ACC112 (cell line): ENCODE results near the gene PRUNE1.

Source experiments
- H2AFZ ChIP-seq: fragments of 200-600 bp; sonication (generic); one replicate; pipeline ENCODE4 v1.6.0; 2017; ENCODE audit warnings: antibody characterized with exemption, low read length; ENCODE audit not compliant: unreplicated experiment
- H3K27ac ChIP-seq: fragments of 200-600 bp; sonication (generic); 2 replicates; pipeline ENCODE4 v1.5.1; 2014; ENCODE audit warnings: low read depth, mild to moderate bottlenecking, antibody characterized with exemption, low read length, moderate library complexity
- H3K27me3 ChIP-seq: fragments of 200-600 bp; sonication (generic); 2 replicates; pipeline ENCODE4 v1.6.1; 2014; ENCODE audit warnings: mild to moderate bottlenecking, antibody characterized with exemption, low read length, moderate library complexity, mixed read lengths; ENCODE audit not compliant: insufficient read depth
- H3K36me3 ChIP-seq: fragments of 200-600 bp; sonication (generic); 2 replicates; pipeline ENCODE4 v1.6.1; 2016; ENCODE audit warnings: mild to moderate bottlenecking, antibody characterized with exemption, low read length, moderate library complexity, mixed read lengths; ENCODE audit not compliant: insufficient read depth
- H3K4me1 ChIP-seq: fragments of 200-600 bp; sonication (generic); one replicate; pipeline ENCODE4 v1.6.1; 2016; ENCODE audit warnings: low read length, mixed read lengths; ENCODE audit not compliant: insufficient read depth, unreplicated experiment, control insufficient read depth
- H3K4me3 ChIP-seq: fragments of 200-600 bp; sonication (generic); 2 replicates; pipeline ENCODE4 v1.5.1; 2014; ENCODE audit warnings: mild to moderate bottlenecking, low read depth, low read length
- H3K79me2 ChIP-seq: fragments of 200-600 bp; sonication (generic); one replicate; pipeline ENCODE4 v1.6.0; 2016; ENCODE audit warnings: low read length; ENCODE audit not compliant: control insufficient read depth, unreplicated experiment, insufficient read depth

The PRUNE1 gene

GRCh38 chr1:151008244-151009205, at the start of gene PRUNE1:
PRUNE1 (plus strand) TSS chr1:151008449; CDS start chr1:151008633, 184 bp downstream.
- Histone ChIP-seq H3K4me1 (peaks cover 28% of the 10 kb centered on the region), H2AFZ (peak within 1 kb of the TSS; percentile 98), H3K79me2 (peaks cover 12% of the 10 kb centered on the region), H3K27me3 (no peaks in the 10 kb centered on the region), H3K36me3 (no peaks in the 10 kb centered on the region), H3K4me3 (peak within 1 kb of the TSS; percentile 90), H3K27ac (peak within 1 kb of the TSS; percentile 94)

DNA sequence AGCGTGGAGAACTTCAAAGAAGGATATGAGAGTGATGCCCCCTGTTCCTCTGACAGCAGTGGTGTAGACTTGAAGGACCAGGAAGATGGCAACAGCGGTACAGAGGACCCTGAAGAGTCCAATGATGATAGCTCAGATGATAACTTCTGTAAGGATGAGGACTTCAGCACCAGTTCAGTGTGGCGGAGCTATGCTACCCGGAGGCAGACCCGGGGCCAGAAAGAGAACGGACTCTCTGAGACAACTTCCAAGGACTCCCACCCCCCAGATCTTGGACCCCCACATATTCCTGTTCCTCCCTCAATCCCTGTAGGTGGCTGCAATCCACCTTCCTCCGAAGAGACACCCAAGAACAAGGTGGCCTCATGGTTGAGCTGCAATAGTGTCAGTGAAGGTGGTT, 47.6 kb upstream of the PRUNE1 start:
- H3K79me2 ChIP-seq = no peaks in the 10 kb centered on the region
- H3K27me3 ChIP-seq = no peaks in the 10 kb centered on the region
- H3K4me3 ChIP-seq = no peak overlapping the region
- H3K36me3 ChIP-seq = peaks cover 16% of the 10 kb centered on the region; the same call in 1 of the 2 replicates
- no peaks in the 10 kb centered on the region for H3K4me1 ChIP-seq
- no peak overlapping the region for H3K27ac ChIP-seq
- H2AFZ ChIP-seq = no peak overlapping the region

DNA sequence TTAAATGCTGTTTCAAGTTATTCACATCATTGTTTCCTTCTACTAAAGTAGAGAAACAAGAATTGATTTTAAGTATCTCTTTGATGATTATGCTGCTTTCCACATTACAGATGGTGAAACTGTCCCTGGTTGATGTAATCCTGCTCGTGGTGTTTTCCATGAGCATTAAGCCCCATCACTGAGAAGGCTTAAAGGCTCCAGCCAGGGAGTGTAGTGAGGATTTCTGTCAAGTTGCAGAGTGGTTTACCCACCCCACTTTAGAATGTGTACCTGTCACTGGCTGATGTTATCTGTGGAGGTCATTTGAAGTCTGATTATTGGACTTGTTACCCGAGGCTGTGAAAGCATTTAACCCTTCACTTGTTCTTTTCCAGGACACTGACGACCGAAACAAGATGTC, 46.5 kb upstream of the PRUNE1 start:
- H3K4me3 ChIP-seq = no peak overlapping the region
- H3K36me3 ChIP-seq = peaks cover 21% of the 10 kb centered on the region; the same call in 1 of the 2 replicates
- no peaks in the 10 kb centered on the region for H3K27me3 ChIP-seq
- H2AFZ ChIP-seq = no peak overlapping the region
- H3K4me1 ChIP-seq = no peaks in the 10 kb centered on the region
- H3K27ac ChIP-seq = no peak overlapping the region
- H3K79me2 ChIP-seq = no peaks in the 10 kb centered on the region

- Histone ChIP-seq H3K36me3 (peaks cover 32% of the 10 kb centered on the region), H3K27me3 (no peaks in the 10 kb centered on the region), H3K4me1 (no peaks in the 10 kb centered on the region), H3K27ac (no peak overlapping the region), H2AFZ (no peak overlapping the region), H3K79me2 (peaks cover 4% of the 10 kb centered on the region), H3K4me3 (no peak overlapping the region)
Observed at GRCh38 chr1:150963321-150964163, 44.7 kb upstream of the PRUNE1 start.

GRCh38 chr1:150964164-150964489, 44.1 kb upstream of the PRUNE1 start:
- Histone ChIP-seq H3K4me1 (no peaks in the 10 kb centered on the region), H3K36me3 (peaks cover 32% of the 10 kb centered on the region), H3K79me2 (peaks cover 10% of the 10 kb centered on the region), H3K27ac (no peak overlapping the region), H3K27me3 (no peaks in the 10 kb centered on the region), H3K4me3 (no peak overlapping the region), H2AFZ (no peak overlapping the region)

GRCh38 chr1:150965605-150966004, 42.6 kb upstream of the PRUNE1 start:
- H3K27me3 ChIP-seq = no peaks in the 10 kb centered on the region
- H3K27ac ChIP-seq = no peak overlapping the region
- H3K36me3 ChIP-seq = peaks cover 31% of the 10 kb centered on the region
- peaks cover 2% of the 10 kb centered on the region for H3K4me1 ChIP-seq
- H3K4me3 ChIP-seq = no peak overlapping the region
- H2AFZ ChIP-seq = no peak overlapping the region
- H3K79me2 ChIP-seq = peaks cover 21% of the 10 kb centered on the region

DNA sequence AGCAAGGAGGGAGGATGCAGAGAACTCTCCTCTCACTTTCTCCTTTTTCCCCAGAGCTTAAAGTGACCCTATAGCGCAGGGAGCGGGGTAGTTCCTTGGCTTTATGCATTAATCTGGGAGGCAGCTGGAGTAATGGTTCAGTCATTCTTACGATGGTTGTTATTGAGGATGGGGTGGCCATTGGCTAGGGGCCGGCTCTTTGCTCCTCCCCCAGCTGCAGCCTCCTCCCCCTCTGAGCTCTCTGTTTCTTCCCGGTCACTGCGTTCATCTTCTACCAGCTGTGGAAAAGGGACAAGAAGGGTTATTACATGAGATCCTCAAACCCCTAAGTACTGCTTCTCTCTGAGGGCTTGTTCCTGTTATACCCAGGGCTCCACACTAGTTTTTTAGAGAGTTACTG, 42.2 kb upstream of the PRUNE1 start:
- H3K36me3 ChIP-seq = peaks cover 27% of the 10 kb centered on the region
- H3K4me3 ChIP-seq = no peak overlapping the region
- H2AFZ ChIP-seq = no peak overlapping the region
- no peak overlapping the region for H3K27ac ChIP-seq
- peaks cover 25% of the 10 kb centered on the region for H3K79me2 ChIP-seq
- peaks cover 6% of the 10 kb centered on the region for H3K4me1 ChIP-seq
- H3K27me3 ChIP-seq = no peaks in the 10 kb centered on the region

DNA sequence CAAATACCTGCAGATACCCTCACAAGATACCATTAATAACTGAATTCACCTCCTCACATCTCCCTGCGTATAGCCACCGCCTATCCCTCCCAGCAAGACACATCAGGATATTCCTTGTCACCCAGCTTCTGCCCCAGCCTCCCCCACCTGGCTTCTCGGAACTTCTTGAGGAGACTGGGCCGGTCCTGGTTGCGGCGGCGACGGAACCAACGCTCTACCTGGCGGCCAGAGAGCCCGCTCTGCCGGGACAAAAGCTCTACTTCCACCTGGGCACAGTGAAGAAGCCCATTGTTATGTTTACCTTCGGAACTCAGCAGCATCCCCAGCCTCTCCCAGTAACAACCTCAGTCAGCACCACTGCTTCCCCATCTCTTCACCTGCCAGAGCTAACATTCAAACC, 40.3 kb upstream of the PRUNE1 start:
- peaks cover 45% of the 10 kb centered on the region for H3K79me2 ChIP-seq
- peaks cover 27% of the 10 kb centered on the region for H3K36me3 ChIP-seq
- H3K27me3 ChIP-seq = no peaks in the 10 kb centered on the region
- no peak overlapping the region for H3K27ac ChIP-seq
- no peak overlapping the region for H3K4me3 ChIP-seq
- H2AFZ ChIP-seq = no peak overlapping the region
- H3K4me1 ChIP-seq = peaks cover 26% of the 10 kb centered on the region

- Histone ChIP-seq H3K79me2 (peaks cover 50% of the 10 kb centered on the region), H3K4me1 (peaks cover 28% of the 10 kb centered on the region), H3K27ac (no peak overlapping the region), H3K4me3 (no peak overlapping the region), H3K36me3 (peaks cover 27% of the 10 kb centered on the region), H3K27me3 (no peaks in the 10 kb centered on the region), H2AFZ (no peak overlapping the region)
Observed at GRCh38 chr1:150968491-150968890, 39.8 kb upstream of the PRUNE1 start.

GRCh38 chr1:150969626-150970025, 38.6 kb upstream of the PRUNE1 start:
- Histone ChIP-seq H3K4me1 (peaks cover 28% of the 10 kb centered on the region), H3K79me2 (peaks cover 61% of the 10 kb centered on the region), H3K36me3 (peaks cover 20% of the 10 kb centered on the region), H2AFZ (no peak overlapping the region), H3K27ac (no peak overlapping the region), H3K4me3 (no peak overlapping the region), H3K27me3 (no peaks in the 10 kb centered on the region)
